Gastrocnemius medialis (tissue), 4 donors: ENCODE measurements around the gene PGGHG.

Experiments
- POLR2A ChIP-seq, 2 donors: fragments of 450-650 bp; IDR thresholded peaks; one replicate each; pipeline ENCODE4 v1.6.1; 2017; ENCODE audit warnings: antibody characterized with exemption in 2 of 2, mild to moderate bottlenecking in 2 of 2, moderate library complexity in 2 of 2
- TF ChIP-seq, protein P1 (sequence below), 5 experiments: fragments of 450-650 bp in 3 of 5; fragments of 200-600 bp in 2 of 5; sonication (generic) in 2 of 5; IDR thresholded peaks in 4 of 5; conservative IDR thresholded peaks in 1 of 5; 1 replicate in 4 of 5; 2 replicates in 1 of 5; pipeline ENCODE4 v1.5.1; 2016 to 2019; ENCODE audit warnings: antibody characterized with exemption in 5 of 5, mild to moderate bottlenecking in 3 of 5, moderate library complexity in 3 of 5

DNA sequence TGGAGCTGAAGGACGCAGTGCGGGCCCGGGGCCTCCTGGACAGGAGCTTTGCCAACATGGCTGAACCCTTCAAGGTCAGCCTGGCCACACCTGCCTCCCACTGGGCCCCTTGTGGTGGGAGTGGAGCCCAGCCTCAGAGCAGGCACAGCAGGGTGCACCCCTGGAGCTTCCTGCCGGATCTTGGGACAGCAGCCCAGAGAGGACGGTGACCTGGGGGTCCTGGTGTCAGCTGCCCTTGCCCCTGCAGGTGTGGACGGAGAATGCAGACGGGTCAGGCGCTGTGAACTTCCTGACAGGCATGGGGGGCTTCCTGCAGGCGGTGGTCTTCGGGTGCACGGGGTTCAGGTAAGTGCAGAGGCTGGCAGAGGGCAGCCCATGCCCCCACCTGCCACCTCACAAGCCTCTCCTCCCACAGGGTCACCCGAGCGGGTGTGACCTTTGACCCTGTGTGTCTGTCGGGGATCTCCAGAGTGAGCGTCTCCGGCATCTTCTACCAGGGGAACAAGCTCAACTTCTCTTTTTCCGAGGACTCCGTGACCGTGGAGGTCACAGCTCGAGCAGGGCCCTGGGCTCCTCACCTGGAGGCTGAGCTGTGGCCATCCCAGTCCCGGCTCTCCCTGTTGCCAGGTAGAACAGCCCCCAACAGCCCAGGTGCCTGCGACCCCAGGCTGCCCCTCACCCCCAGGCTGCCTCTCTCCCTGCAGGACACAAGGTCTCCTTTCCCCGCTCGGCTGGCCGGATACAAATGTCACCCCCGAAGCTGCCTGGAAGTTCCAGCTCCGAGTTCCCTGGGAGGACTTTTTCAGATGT is 5.1 kb downstream of the PGGHG start:
- TF ChIP-seq, protein P1, sequence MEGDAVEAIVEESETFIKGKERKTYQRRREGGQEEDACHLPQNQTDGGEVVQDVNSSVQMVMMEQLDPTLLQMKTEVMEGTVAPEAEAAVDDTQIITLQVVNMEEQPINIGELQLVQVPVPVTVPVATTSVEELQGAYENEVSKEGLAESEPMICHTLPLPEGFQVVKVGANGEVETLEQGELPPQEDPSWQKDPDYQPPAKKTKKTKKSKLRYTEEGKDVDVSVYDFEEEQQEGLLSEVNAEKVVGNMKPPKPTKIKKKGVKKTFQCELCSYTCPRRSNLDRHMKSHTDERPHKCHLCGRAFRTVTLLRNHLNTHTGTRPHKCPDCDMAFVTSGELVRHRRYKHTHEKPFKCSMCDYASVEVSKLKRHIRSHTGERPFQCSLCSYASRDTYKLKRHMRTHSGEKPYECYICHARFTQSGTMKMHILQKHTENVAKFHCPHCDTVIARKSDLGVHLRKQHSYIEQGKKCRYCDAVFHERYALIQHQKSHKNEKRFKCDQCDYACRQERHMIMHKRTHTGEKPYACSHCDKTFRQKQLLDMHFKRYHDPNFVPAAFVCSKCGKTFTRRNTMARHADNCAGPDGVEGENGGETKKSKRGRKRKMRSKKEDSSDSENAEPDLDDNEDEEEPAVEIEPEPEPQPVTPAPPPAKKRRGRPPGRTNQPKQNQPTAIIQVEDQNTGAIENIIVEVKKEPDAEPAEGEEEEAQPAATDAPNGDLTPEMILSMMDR (IDR thresholded peaks at IDR 0.05 in 4 of 5, conservative IDR thresholded peaks at IDR 0.05 in 1 of 5) = no peak
- no peak for TF ChIP-seq POLR2A (IDR thresholded peaks at IDR 0.05)
